Measurements from ENCODE around the gene ATP13A1. TPM values are rescaled to one million over a fixed set of nuclear protein-coding genes. Genes with fewer than 3 reads are reported as not detected.

Gene ATP13A1
- 10 to 100 TPM; 77.0 to 79.8 TPM for total RNA-seq
- 41.2 TPM for polyA plus RNA-seq (2013, experiment 1 of 2)
- polyA plus RNA-seq (2013, experiment 2 of 2): 37.0 TPM
- long read RNA-seq, experiment 1, transcript ATP13A1-202 (26 exons, 3,861 nt): major isoform, 5 of 20 reads
- long read RNA-seq, experiment 1, partial matches to known transcripts: 6 of 20 reads
- long read RNA-seq, experiment 1, other reads (novel, unspliced or antisense): 9 of 20 reads
- long read RNA-seq, experiment 2, transcript ATP13A1-202 (26 exons, 3,861 nt): major isoform, 104 of 185 reads
- long read RNA-seq, experiment 2, partial matches to known transcripts: 17 of 185 reads
- long read RNA-seq, experiment 2, other reads (novel, unspliced or antisense): 63 of 185 reads
- long read RNA-seq, experiment 3, transcript ATP13A1-202 (26 exons, 3,861 nt): major isoform, 93 of 163 reads
- long read RNA-seq, experiment 3, partial matches to known transcripts: 29 of 163 reads
- long read RNA-seq, experiment 3, other reads (novel, unspliced or antisense): 41 of 163 reads
- long read RNA-seq, experiment 4, partial matches to known transcripts: 3 of 3 reads
- long read RNA-seq, experiment 4, other reads (novel, unspliced or antisense): 0 of 3 reads

DNA sequence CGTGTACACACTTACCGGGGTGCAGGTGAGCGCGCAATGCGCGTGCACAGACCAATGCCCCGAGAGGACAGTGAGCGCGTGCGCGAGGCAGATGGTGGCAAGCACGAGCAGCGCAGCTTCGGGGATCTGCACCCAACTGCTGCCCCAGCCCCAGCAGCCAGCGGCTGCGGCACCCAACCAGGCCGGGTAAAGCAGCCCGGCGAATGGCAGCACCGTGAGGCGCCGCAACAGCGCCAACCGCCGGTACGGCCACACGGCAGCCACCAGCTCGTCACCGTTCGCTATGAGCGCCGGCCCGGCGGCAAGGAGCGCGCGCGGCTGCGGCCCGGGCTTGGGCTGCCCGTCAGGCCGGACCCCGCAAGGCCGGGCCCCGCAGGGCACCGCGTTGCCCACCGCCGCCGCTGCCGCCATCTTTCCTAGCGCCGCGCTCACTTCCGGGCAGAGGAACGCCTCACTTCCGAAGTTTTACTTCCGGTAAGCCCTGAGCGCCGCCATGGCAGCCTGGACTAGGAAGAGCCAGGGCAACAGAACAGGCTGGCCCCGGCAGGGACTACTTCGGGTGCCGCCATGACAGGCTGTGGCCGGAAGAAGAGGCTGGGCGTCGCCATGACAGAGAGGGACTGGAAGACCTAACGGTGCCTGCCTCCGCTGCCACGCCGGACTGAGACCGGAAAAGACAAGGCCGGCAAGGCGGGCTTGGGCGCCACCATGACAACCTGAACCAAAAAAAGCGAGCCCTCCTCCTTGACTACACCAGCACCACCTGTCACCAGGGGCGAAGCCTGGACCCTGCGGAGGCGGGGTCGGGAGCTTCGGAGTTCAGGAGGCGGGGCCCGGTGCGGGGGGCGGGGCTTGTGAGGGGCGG is at the start of gene ATP13A1:
TSS of gene ATP13A1 (minus strand) at position 421 of the 865 bp plus-strand sequence. CDS start at position 411, 10 bp downstream.
- H3K27ac ChIP-seq (ENCODE audit: low read depth, low read length): peak within 1 kb of the TSS; percentile 90
- 0% methylated on average over 24 to 85 of the region's 85 CpGs for WGBS, 2 experiments (ENCODE audit: insufficient coverage in 1 of 2, insufficient read length in 1 of 2)
- H3K27me3 ChIP-seq (ENCODE audit: control insufficient read depth, insufficient read depth, low read length, poor library complexity, severe bottlenecking): no peaks in the 10 kb centered on the region
- no peaks in the 10 kb centered on the region for H3K9me3 ChIP-seq (ENCODE audit: control insufficient read depth, low read length)
- DNase-seq: peak; percentile 98
- H3K4me1 Mint-ChIP-seq: peaks cover 24% of the 10 kb centered on the region
- H3K4me3 ChIP-seq (ENCODE audit: low read length): peak within 1 kb of the TSS; percentile 78
- peaks cover 16% of the 10 kb centered on the region for H3K36me3 ChIP-seq (ENCODE audit: control insufficient read depth, insufficient read depth, low read length)
- H3K36me3 Mint-ChIP-seq (ENCODE audit: low read depth): peaks cover 20% of the 10 kb centered on the region
- H3K4me1 ChIP-seq (ENCODE audit: control insufficient read depth, insufficient read depth, low read length): no peaks in the 10 kb centered on the region
- peak within 1 kb of the TSS; percentile 87 for H3K4me3 Mint-ChIP-seq
- H3K27me3 Mint-ChIP-seq (ENCODE audit: insufficient read depth): no peaks in the 10 kb centered on the region
- H3K27ac Mint-ChIP-seq: peak within 1 kb of the TSS; percentile 95
- peaks cover 2% of the 10 kb centered on the region for H3K9me3 Mint-ChIP-seq
- peak within 1 kb of the TSS; percentile 82 for H3K9ac ChIP-seq (ENCODE audit: extremely low read depth, low read length, poor library complexity, severe bottlenecking)
- TF ChIP-seq, protein P1, sequence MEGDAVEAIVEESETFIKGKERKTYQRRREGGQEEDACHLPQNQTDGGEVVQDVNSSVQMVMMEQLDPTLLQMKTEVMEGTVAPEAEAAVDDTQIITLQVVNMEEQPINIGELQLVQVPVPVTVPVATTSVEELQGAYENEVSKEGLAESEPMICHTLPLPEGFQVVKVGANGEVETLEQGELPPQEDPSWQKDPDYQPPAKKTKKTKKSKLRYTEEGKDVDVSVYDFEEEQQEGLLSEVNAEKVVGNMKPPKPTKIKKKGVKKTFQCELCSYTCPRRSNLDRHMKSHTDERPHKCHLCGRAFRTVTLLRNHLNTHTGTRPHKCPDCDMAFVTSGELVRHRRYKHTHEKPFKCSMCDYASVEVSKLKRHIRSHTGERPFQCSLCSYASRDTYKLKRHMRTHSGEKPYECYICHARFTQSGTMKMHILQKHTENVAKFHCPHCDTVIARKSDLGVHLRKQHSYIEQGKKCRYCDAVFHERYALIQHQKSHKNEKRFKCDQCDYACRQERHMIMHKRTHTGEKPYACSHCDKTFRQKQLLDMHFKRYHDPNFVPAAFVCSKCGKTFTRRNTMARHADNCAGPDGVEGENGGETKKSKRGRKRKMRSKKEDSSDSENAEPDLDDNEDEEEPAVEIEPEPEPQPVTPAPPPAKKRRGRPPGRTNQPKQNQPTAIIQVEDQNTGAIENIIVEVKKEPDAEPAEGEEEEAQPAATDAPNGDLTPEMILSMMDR (conservative IDR thresholded peaks at IDR 0.05): peak; percentile 50

- Histone ChIP-seq H3K9ac (ENCODE audit: extremely low read depth, low read length, poor library complexity, severe bottlenecking) (no peak overlapping the region), H3K36me3 (ENCODE audit: control insufficient read depth, insufficient read depth, low read length) (peaks cover 60% of the 10 kb centered on the region), H3K9me3 (ENCODE audit: control insufficient read depth, low read length) (peaks cover 98% of the 10 kb centered on the region), H3K4me1 (ENCODE audit: control insufficient read depth, insufficient read depth, low read length) (no peaks in the 10 kb centered on the region), H3K27me3 (ENCODE audit: control insufficient read depth, insufficient read depth, low read length, poor library complexity, severe bottlenecking) (no peaks in the 10 kb centered on the region), H3K4me3 (ENCODE audit: low read length) (peak overlapping the region; percentile 75), H3K27ac (ENCODE audit: low read depth, low read length) (no peak overlapping the region)
- Mint-ChIP-seq H3K4me1 (no peaks in the 10 kb centered on the region), H3K36me3 (ENCODE audit: low read depth) (peaks cover 92% of the 10 kb centered on the region), H3K27ac (no peak overlapping the region), H3K9me3 (peaks cover 99% of the 10 kb centered on the region), H3K4me3 (no peak overlapping the region), H3K27me3 (ENCODE audit: insufficient read depth) (no peaks in the 10 kb centered on the region)
- 93 to 94% methylated on average over 8 to 10 of the region's 10 CpGs for WGBS, 2 experiments (ENCODE audit: insufficient coverage in 1 of 2, insufficient read length in 1 of 2)
- TF ChIP-seq, protein P1 (conservative IDR thresholded peaks at IDR 0.05): no peak
- DNase-seq: no peak
These were observed 48.7 kb upstream of the ATP13A1 start for GRCh38 chr19:19711934-19712828.
